ENCODE results near the gene NETO2.
"Not testable (repeated sequence)": the region's sequence is repeated elsewhere in the genome, so short reads cannot be mapped to it uniquely, and the experiment has no call there.

Gene NETO2

DNA sequence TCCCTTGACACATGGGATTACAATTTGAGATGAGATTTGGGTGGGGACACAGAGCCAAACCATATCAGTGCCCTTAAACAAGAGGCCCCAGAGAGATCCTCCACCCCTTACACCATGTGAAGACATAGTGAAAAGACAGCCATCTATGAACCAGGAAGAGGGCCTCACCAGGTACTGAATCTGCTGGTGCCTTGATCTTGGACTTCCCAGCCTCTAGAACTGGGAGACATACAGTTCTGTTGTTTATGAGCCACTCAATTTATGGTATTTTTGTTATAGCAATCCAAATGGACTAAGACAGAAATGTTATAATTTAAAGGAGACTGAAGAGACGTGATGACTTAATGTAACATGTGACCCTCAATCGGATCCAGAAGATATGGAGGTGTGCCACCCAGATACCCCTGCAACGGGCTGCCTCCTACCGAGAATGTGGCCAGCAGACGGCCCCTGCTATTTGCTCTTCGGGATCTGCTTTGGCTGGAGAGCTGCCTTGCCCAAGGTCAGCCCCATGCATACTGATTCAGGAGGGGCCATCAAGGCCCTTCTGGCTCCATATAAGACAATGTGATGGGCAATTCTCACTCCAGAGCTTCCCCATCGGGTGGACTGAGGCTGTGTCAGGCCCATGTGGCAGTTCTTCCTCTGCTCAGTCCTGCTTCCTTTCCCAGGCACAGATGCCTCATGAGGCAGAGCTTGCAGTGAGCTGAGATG lies 80.6 kb downstream of the NETO2 start:
- no peak for DNase-seq

DNA sequence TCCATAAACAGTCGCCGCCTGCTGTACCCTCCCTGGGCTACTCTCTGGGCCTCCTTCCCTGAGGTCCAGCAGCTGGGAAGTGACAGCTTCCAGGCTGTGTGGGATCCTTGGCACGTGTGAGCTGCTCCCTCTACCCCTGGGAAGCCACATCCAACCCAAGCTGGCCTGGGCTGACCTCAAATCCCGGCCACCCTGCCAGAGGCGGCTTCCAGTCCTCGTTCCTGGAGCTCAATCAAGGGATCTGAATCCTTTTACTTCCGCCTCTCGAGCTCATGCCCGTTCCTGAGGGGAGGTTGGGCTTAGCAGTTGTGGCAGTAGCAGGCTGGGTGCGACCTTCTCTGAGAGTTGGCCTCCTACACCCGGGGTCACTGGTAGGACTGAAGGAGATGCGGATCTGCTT lies 82.5 kb downstream of the NETO2 start:
- no peak for DNase-seq

DNA sequence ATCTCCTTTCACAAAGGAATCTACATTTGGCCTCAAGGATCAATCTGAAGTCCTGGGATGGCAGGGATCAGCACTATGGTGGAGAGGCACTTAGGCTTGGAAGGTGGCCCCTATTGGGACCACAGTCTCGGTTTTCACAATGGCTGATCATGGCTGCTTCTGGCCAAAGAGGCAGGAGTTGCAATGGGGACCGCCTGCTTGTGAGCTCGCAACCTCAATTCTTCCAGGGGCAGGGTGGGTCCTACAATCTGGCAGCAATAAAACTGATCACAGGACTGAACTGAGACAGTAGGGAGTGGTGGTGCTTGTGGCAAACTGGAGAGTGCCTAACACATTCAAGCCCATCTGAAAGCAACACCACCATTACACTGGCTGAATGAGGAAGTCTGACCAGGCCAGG lies 83.1 kb downstream of the NETO2 start:
- no peak for DNase-seq

DNA sequence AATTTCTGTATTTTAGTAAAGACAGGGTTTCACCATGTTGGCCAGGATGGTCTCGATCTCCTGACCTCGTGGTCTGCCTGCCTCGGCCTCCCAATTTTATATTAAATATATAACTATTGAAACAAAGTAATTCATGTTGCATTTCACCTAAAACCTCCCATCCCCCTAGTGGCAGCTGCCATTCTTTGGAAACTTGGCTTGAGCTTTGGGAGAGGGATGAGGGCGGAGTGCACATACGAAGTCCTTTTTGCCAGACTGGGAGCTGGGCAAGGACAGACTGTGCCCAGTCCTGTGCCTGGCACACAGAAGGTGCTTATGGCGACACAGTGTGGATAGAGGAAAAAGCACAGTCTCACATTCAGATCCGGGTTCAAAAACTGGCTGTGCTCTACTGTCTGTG lies 83.8 kb downstream of the NETO2 start:
- no peak for DNase-seq

DNA sequence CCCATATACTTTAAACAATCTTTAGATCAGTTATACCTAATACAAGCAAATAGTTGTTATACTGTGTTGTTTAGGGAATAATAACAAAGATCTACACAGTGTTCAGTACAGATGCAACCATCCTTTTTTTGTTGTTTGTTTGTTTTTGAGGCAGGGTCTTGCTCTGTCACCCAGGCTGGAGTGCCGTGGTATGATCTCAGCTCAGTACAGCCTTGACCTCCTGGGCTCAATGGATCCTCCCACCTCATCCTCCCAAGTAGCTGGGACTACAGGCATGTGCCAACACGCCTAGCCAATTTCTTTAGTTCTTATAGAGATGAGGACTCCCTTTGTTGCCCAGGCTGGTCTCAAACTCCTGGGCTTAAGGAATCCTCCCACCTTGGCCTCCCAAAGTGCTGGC lies 84.6 kb downstream of the NETO2 start:
- DNase-seq: not testable (repeated sequence)

DNA sequence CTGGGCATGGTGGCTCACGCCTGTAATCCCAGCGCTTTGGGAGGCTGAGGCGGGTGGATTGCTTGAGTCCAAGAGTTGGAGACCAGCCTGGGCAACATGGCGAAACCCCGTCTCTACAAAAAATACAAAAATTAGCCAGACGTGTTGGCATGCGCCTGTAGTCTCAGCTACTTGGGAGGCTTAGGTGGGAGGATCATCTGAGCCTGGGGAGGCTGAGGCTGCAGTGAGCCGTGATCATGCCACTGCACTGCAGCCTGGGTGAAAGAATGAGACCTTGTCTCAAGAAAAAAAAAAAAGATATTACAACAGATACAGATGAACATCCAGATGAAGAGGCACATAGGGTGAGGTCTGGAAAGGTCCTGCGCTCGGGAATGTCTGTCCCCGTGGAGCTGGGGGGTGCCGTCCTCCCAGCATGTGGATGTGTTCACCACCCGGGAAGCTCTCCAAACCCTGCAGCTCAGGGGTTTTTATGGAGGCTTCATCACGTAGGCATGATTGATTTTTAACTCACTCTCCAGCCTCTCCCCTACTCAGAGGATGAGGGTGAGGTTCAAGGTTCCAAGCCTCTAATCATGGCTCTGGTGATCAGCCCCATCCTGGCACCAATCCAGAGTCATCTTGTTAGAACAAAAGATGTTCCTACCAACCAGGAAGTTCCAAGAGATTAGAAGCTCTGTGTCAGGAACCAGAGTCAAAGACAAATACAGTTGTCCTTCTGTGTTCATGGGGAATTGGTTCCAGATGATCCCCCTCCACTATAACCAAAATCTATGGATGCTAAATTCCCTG lies 85.3 kb downstream of the NETO2 start:
- no peak for DNase-seq

DNA sequence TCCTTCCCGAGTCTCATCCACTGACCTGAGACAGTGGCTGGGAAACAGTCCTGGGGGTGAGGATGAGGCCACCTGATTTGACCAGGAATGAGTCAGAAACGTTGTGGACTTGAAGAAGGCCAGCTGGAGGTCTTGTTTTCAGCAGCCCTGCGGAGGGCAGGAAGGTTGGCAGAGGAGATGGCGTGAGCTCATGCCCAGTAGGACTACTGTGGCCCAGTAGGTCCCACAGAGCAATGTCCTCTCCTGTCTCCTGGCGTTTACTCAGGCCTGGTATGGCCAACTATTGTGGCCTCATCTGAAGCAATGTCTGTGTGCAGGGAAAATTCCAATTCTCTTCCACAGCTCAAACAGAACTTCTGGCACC lies 86.1 kb downstream of the NETO2 start:
- no peak for DNase-seq

DNA sequence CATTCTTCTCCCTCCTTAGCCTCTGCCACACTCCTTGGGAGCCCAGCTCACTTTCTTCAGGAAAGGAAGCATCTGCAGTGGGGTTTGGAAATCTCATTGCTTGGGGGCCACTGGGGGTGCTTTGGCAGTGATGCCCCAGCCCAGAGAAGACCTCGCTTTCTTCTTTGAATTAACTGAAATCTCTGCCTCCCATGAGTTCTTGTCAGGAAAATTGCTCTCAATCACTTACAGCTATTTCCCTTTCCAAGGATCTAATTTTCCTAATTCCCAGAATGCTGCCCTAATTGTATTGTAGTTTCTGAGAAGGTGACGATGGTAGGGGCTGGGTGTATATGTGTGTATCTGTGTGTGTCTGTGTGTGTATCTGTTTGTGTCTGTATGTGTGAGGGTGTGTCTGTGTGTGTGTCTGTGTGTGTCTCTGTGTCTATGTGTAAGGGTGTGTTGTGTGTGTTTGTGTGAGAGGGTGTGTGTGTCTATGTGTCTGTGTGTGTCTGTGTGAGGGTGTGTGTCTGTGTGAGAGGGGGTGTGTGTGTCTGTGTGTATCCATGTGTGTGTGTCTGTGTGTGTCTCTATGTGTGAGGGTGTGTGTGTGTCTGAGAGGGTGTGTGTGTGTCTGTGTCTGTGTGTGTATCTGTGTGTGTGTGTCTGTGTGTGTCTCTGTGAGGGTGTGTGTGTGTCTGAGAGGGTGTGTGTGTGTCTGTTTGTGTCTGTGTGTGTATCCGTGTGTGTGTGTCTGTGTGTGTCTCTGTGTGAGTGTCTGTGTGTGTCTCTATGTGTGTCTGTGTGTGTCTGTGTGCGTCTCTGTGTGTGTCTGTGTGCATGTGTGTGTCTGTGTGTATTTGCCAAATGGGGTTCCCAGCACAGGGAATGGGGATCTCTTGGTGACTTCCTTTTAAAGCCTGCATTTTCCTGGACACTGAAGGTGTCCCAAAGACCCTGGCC lies 86.8 kb downstream of the NETO2 start:
- no peak for DNase-seq

DNA sequence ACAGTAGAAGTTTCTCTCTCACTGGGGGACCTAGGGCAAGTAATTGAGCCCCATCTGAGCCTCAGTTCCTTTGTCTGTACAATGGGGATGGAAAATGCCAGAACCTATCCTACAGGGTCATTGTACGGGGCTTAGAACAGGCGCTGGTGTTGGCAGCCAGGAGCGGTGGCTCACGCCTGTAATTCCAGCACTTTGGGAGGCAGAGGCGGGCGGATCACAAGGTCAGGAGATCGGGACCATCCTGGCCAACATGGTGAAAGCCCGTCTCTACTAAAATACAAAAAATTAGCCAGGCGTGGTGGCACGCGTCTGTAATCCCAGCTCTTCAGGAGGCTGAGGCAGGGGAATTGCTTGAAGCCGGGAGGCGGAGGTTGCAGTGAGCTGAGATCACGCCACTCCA lies 87.7 kb downstream of the NETO2 start:
- not testable (repeated sequence) for DNase-seq

DNA sequence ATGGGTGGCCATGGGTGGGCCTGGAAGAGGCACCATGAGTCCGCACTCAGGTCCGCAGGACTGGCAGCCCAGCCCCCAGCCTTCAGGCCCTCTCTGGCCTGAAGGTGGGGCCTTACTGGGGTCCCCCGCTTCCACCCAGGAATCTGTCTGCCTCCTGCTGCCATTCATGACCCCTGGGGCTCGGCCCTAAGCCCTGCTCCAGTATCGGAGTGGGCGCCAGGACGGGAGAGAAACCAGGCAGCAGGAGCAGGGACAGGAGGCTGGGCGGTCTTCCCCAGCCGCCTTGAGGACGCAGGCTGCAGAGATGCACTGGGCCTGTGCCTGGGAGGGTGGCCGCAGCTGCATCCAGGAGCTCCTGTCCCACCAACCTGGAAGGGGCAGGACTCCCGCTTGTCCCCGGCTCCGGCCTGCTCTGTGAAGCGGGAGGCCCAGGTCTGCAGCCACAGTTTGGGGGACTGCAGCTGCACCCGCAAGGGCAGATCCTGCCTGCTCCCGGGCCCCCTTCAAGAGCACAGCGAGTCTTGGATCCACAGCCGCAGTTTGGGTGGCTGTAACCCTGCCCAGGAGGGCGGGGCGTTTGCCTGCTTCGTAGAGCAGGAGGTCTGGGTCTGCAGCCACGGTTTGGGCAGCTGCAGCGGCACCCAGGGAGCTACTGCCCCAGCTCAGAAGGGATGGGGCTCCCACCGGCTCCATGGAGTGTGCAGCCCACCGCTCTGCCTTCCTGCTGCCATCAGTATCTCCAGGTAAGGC lies 88.4 kb downstream of the NETO2 start:
- DNase-seq: no peak

DNA sequence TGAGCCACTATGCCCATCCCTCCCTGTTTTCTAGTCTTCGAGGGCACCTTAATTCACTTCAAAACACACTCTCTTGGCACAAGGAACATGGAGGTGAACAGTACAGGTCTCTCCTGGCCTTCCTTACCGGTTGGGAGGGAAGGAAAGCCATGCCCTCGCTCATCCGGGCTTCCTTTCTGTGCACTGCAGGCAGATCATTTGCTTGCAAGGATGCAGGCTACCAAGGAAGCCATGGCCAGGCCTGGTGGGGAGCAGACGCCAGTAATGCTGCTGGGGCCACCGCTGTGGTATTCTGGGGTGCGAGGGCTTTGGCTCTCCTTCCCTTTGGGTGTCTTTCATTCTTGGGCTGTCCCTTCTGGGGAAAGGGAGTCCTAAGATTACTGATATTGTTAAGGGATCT lies 89.4 kb downstream of the NETO2 start:
- no peak for DNase-seq

DNA sequence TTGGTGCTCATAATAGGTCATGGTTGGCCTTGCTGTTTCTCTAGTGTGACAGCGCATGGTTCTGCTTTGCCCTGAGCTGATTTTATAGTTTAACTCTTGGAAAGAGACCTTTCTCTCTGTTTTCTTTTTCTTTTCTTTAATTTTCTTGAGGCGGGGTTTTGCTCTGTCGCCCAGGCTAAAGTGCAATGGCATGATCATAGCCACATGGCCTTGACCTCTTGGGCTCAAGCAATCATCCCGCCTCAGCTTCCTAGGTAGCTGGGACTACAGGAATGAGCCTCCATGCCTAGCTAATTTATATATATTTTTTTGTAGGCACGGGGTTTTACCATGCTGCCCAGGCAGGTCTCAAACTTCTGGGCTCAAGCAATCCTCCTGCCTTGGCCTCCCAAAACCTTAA lies 89.8 kb downstream of the NETO2 start:
- DNase-seq: no peak

DNA sequence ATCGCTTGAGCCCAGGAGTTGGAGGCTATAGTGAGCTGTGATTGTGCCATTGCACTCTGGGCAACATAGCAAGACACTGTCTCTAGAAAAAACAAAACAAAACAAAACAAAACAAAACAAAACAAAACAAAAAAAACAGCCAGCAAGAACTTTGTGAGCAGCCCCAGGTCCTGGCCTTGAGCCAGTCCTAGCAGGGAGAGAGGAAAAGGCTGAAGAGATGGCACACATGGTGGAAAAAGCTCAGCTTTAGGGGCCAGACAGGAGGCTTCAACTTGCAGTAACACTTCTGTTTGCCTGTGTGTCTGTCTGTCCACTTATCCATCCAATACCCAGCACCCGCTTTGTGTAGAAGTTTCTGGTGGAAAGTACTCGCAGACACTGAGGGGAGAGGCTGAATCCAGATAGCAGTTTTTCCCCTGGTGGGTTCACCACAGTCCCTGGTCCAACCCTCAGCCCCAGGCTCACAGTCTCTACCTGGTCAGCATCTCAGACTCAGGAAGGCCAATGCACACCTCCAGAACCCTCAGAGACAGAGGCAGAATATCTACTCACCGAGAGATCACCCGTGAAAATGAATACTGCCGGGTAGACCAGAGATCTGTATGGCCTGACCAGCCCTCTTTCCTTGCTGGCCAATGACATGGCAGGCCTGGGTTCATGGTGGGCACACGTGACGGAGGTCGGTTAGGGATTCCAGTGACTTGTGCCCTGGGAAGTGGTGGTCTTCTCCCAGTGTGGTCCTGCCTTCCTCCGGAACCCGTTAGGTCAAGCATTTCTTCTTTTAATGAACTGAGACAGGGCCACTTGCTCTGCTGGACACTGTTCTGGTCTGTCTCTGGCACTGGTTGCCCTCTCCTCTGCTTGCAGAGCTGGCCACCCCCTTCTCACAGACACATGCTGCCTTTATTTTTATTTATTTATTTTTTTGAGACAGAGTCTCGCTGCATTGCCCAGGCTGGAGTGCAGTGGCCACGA lies 90.8 kb downstream of the NETO2 start:
- DNase-seq: no peak

DNA sequence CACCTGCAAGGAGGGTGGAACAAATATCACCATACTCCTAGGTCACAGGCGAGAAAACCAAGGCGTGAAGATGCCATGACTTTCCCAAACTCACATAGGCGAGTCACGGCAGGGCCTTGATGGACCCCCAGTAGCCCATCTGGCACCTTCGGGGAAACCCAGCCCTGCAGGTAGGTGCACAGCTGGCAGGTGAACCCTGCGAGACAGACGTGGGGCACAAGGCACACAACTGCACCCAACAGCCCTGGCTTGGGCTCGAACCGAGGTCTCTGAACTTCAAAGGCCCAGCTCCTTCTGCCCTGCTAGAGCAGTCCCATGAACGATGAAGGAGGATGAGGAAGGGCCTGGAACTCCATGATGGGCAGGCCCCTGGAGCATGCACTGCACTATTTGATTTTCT lies 92.7 kb downstream of the NETO2 start:
- no peak for DNase-seq

DNA sequence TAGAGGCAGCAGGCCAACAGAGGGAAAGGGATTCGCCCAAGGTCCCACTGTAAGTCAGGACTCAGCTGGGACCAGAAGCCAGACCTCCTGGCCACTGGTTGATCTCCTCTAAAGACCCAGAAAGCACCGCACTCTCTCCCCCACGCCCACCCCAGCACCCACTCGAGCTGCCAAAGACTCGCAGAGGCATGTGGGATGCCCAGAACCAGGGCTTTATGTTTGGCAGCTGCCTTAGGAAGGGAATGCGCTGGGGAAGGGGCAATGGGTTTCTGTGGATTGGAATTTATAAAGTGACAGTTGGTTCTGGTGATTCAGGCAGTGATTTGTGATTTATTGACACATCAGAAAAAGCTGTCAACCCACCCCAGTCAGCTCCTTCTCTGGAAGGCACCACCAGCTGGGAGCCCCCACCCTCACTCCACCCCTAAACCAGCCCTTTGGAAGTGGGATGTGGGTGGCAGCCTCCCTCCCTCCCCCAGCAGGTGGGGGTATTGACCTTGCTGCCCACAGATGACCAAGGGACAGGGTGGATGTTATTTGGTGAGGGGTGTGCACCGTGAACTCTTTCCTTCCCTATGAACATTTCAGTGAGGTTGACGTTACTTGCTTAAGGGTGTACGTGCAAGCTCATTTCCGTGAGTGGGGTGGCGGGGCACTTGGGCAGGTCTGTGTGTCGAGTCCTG lies 93.7 kb downstream of the NETO2 start:
- DNase-seq: no peak

DNA sequence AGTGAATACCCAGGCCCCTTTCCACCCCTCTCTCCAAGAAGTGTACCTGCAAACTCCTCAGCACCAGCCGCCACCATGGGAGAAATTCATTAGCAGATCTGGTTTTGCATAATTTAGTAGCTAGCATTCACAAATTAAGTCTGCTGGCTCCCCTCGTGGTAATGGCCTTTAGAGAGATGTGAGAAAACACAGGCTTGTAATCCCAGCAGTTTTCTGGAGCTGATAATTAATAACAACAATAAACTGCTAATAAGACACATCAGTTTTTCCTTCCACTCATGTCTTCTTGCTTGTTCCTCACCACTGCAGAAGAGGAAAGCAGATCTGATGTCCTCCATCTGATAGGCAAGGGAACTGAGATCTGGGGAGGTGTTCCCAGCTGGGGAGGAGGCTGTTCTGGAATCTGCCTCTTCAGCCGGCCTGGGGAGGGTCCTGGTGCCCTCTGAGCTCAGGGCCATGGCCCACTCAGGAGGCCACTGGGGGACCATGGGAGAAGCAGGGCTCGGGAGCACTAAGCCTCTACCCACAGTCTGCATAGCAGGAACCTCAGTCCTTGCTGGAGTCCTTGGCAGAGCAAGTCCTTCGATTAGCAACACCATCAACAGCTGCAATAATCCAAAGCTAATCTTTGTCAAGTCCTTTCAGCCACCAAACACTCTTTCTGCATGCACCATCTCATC lies 96.1 kb downstream of the NETO2 start:
- DNase-seq: no peak

DNA sequence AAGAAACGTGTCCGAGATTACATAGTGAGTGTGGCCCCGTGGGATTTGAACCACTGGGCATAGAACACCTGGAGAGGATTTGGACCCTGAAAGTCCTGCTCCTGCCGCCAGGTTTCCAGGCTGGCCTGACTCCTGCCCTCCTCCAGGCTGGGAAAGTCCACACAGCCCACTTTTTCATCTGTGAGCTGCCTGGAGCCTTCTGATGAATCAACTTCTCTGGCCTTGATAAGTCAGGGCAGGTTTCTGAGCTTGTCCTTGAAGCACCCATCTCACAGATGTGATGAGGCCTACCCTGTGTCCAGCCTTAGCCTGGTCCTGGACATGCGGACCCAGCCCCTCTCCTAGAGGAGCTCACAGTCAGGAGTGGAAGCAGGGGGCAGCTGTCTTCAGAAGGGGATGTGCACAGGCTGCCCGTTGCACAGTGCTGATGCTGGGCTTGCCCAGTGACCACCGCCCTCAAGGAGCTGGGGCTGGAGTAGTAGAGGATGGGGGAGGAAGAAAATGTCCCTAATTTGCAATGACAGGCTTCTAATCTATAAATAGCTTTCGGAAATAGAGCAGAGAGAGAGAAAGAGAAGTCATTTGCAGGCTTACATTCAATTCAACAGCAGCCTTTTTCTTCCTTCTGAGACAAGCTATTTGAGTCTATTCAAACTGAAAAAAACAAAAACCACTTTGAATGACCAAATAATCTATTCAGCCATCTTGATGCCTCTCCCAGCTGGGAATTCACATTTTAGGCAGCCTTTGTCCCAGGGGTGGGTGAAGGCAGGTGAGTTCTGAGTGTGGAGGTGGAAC lies 96.8 kb downstream of the NETO2 start:
- DNase-seq: no peak

DNA sequence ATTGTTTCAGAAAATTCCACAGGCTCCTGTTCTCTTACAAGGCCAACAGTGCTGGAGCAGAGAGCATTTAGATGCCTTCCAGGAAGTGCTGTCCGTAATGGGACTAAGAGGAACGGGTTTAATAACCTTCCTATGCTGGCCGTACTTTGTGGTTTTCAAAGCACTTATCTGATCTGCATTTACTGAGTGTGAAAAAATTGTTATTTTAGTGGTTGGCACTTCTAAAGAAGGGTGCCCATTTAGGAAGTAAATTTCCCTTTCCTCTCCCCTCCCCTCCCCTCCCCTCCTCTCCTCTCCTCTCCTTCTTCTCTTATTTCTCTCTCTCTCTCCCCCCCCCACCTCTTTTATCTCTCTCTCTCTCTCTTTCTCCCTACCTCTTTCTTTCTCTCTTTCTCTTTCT lies 98.3 kb downstream of the NETO2 start:
- DNase-seq: no peak

DNA sequence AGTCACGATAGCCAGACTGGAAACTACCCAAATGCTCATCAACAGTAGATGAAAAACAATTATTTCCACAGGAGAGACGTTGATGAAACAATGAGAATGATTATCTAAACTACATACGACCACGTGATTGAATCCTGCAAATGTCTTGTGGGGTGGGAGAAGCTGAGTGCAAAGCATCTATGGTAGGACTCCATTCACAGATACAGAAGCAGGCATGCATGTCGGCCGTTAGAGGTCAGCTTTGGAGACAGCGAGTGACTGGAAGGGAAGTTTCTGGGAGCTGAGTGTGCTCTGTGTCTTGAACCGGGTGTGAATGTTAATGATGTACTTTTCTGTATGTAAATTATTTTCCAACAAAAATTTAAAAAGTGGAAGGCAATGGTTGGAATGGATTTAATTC lies 98.7 kb downstream of the NETO2 start:
- no peak for DNase-seq
